ENCODE measurements around the gene SMC1B.
"Not testable (repeated sequence)": the region's sequence is repeated elsewhere in the genome, so short reads cannot be mapped to it uniquely, and the experiment has no call there.

SMC1B gene

GRCh38 chr22:45381348-45381747, 32.1 kb downstream of the SMC1B start:
- H3K4me3 Mint-ChIP-seq: no peak overlapping the region
- H3K4me1 Mint-ChIP-seq: no peaks in the 10 kb centered on the region
- no peak for TF ChIP-seq CTCF (IDR thresholded peaks at IDR 0.05; ENCODE audit: unreplicated experiment in 3 of 3)
- H3K36me3 Mint-ChIP-seq (ENCODE audit: low read depth): no peaks in the 10 kb centered on the region
- no peak overlapping the region for H3K27ac Mint-ChIP-seq
- peaks cover 3% of the 10 kb centered on the region for H3K27me3 Mint-ChIP-seq (ENCODE audit: low read depth)
- H3K9me3 Mint-ChIP-seq: no peaks in the 10 kb centered on the region

GRCh38 chr22:45376703-45377102, 36.7 kb downstream of the SMC1B start:
- Mint-ChIP-seq H3K36me3 (ENCODE audit: low read depth) (no peaks in the 10 kb centered on the region), H3K9me3 (peaks cover 8% of the 10 kb centered on the region), H3K4me1 (no peaks in the 10 kb centered on the region), H3K27ac (no peak overlapping the region), H3K27me3 (ENCODE audit: low read depth) (no peaks in the 10 kb centered on the region), H3K4me3 (no peak overlapping the region)
- no peak for TF ChIP-seq CTCF (IDR thresholded peaks at IDR 0.05; ENCODE audit: unreplicated experiment in 3 of 3)

- Mint-ChIP-seq H3K27ac (no peak overlapping the region), H3K4me1 (no peaks in the 10 kb centered on the region), H3K36me3 (ENCODE audit: low read depth) (no peaks in the 10 kb centered on the region), H3K4me3 (no peak overlapping the region), H3K9me3 (peaks cover 8% of the 10 kb centered on the region), H3K27me3 (ENCODE audit: low read depth) (no peaks in the 10 kb centered on the region)
- no peak for TF ChIP-seq CTCF (IDR thresholded peaks at IDR 0.05; ENCODE audit: unreplicated experiment in 3 of 3)
Observed at GRCh38 chr22:45376009-45376408, 37.4 kb downstream of the SMC1B start.

GRCh38 chr22:45373592-45373991, 39.8 kb downstream of the SMC1B start:
- not testable (repeated sequence) for H3K27ac Mint-ChIP-seq; H3K9me3 Mint-ChIP-seq; H3K4me3 Mint-ChIP-seq; H3K36me3 Mint-ChIP-seq (ENCODE audit: low read depth); H3K4me1 Mint-ChIP-seq; H3K27me3 Mint-ChIP-seq (ENCODE audit: low read depth)

GRCh38 chr22:45366713-45367112, 46.7 kb downstream of the SMC1B start:
- no peak overlapping the region for H3K4me3 Mint-ChIP-seq
- peaks cover 3% of the 10 kb centered on the region for H3K27me3 Mint-ChIP-seq (ENCODE audit: low read depth)
- no peak for TF ChIP-seq CTCF (IDR thresholded peaks at IDR 0.05; ENCODE audit: unreplicated experiment in 3 of 3)
- no peaks in the 10 kb centered on the region for H3K36me3 Mint-ChIP-seq (ENCODE audit: low read depth)
- H3K27ac Mint-ChIP-seq: no peak overlapping the region
- H3K9me3 Mint-ChIP-seq: peaks cover 13% of the 10 kb centered on the region
- H3K4me1 Mint-ChIP-seq: no peaks in the 10 kb centered on the region

- Mint-ChIP-seq H3K36me3 (ENCODE audit: low read depth) (no peaks in the 10 kb centered on the region), H3K4me3 (no peak overlapping the region)
- no peak for TF ChIP-seq CTCF (IDR thresholded peaks at IDR 0.05; ENCODE audit: unreplicated experiment in 3 of 3)
Observed at GRCh38 chr22:45359627-45360026, 53.8 kb downstream of the SMC1B start.

More at GRCh38 chr22:45359627-45360026, 53.8 kb downstream of the SMC1B start:
- Mint-ChIP-seq H3K4me1 (no peaks in the 10 kb centered on the region), H3K9me3 (no peaks in the 10 kb centered on the region), H3K27me3 (ENCODE audit: low read depth) (no peaks in the 10 kb centered on the region), H3K27ac (no peak overlapping the region)
